H9 (cell line): ENCODE results near the gene WDR81. TPM values are rescaled to one million over a fixed set of nuclear protein-coding genes. Genes with fewer than 3 reads are reported as not detected.

Experiments
- DNase-seq: peaks from one replicate; pipeline ENCODE4 v3.0.0-alpha.2; 2017
- H2AFZ ChIP-seq: one replicate; pipeline ENCODE4 v1.6.1; 2013; ENCODE audit warnings: mild to moderate bottlenecking, low read length, control low read depth, moderate library complexity
- H2AK5ac ChIP-seq: 2 replicates; pipeline ENCODE4 v1.6.1; 2013; ENCODE audit warnings: low read length, control low read depth, mixed read lengths; ENCODE audit not compliant: insufficient read length
- H2BK120ac ChIP-seq: one replicate; pipeline ENCODE4 v1.6.1; 2013; ENCODE audit warnings: low read depth, mild to moderate bottlenecking, low read length, control low read depth, inconsistent platforms; ENCODE audit not compliant: poor library complexity, severe bottlenecking
- H2BK12ac ChIP-seq: 2 replicates; pipeline ENCODE4 v1.6.1; 2013; ENCODE audit warnings: low read length, control low read depth, mixed read lengths, low read depth; ENCODE audit not compliant: insufficient read length
- H2BK15ac ChIP-seq: 2 replicates; pipeline ENCODE4 v1.6.1; 2013; ENCODE audit warnings: low read depth, low read length, control low read depth
- H2BK20ac ChIP-seq: one replicate; pipeline ENCODE4 v1.6.1; 2013; ENCODE audit warnings: low read depth, mild to moderate bottlenecking, low read length, control low read depth, inconsistent platforms; ENCODE audit not compliant: poor library complexity, severe bottlenecking
- H2BK5ac ChIP-seq: 2 replicates; pipeline ENCODE4 v1.6.1; 2013; ENCODE audit warnings: low read length, control low read depth, mixed read lengths; ENCODE audit not compliant: insufficient read length
- H3K14ac ChIP-seq: 2 replicates; pipeline ENCODE4 v1.6.1; 2013; ENCODE audit warnings: low read length, control low read depth; ENCODE audit not compliant: insufficient read depth
- H3K18ac ChIP-seq: 2 replicates; pipeline ENCODE4 v1.6.1; 2013; ENCODE audit warnings: low read depth, mild to moderate bottlenecking, mixed read lengths, low read length, control low read depth; ENCODE audit not compliant: insufficient read length
- H3K23ac ChIP-seq: 2 replicates; pipeline ENCODE4 v1.6.1; 2013; ENCODE audit warnings: low read length, control low read depth, mixed read lengths, low read depth; ENCODE audit not compliant: insufficient read length
- H3K23me2 ChIP-seq: 2 replicates; pipeline ENCODE4 v1.6.1; 2013; ENCODE audit warnings: low read depth, mild to moderate bottlenecking, mixed read lengths, low read length, control low read depth; ENCODE audit not compliant: insufficient read length, poor library complexity, severe bottlenecking
- H3K27ac ChIP-seq: 2 replicates; pipeline ENCODE4 v1.5.1; 2013; ENCODE audit warnings: low read length, control low read depth, mixed read lengths, low read depth; ENCODE audit not compliant: insufficient read length
- H3K27me3 ChIP-seq: 2 replicates; pipeline ENCODE4 v1.6.1; 2013; ENCODE audit warnings: low read length, control low read depth, inconsistent platforms; ENCODE audit not compliant: insufficient read depth
- H3K4ac ChIP-seq: 2 replicates; pipeline ENCODE4 v1.6.1; 2013; ENCODE audit warnings: low read depth, mild to moderate bottlenecking, control low read depth, inconsistent platforms, low read length, moderate library complexity
- H3K4me1 ChIP-seq: 2 replicates; pipeline ENCODE4 v1.6.1; 2013; ENCODE audit warnings: low read length, control low read depth, inconsistent platforms; ENCODE audit not compliant: insufficient read depth
- H3K4me2 ChIP-seq: 2 replicates; pipeline ENCODE4 v1.6.1; 2013; ENCODE audit warnings: low read length, control low read depth, mixed read lengths; ENCODE audit not compliant: insufficient read length, insufficient read depth
- H3K56ac ChIP-seq: 2 replicates; pipeline ENCODE4 v1.6.1; 2013; ENCODE audit warnings: low read depth, mild to moderate bottlenecking, mixed read lengths, low read length, control low read depth; ENCODE audit not compliant: insufficient read length
- H3K79me1 ChIP-seq: 2 replicates; pipeline ENCODE4 v1.6.1; 2013; ENCODE audit warnings: low read depth, mild to moderate bottlenecking, moderate library complexity, low read length, control low read depth, inconsistent platforms; ENCODE audit not compliant: insufficient read depth, poor library complexity, severe bottlenecking
- H3K79me2 ChIP-seq: 2 replicates; pipeline ENCODE4 v1.6.1; 2013; ENCODE audit warnings: low read length, control low read depth, inconsistent platforms; ENCODE audit not compliant: insufficient read depth
- H3K9ac ChIP-seq: 2 replicates; pipeline ENCODE4 v1.6.1; 2013; ENCODE audit warnings: low read length, control low read depth, mixed read lengths; ENCODE audit not compliant: insufficient read length; ENCODE audit errors: extremely low read depth
- H3K9me3 ChIP-seq: one replicate; pipeline ENCODE4 v1.6.1; 2013; ENCODE audit warnings: low read depth, low read length, inconsistent platforms; ENCODE audit not compliant: control insufficient read depth
- H3T11ph ChIP-seq: one replicate; pipeline ENCODE4 v1.6.1; 2013; ENCODE audit warnings: mild to moderate bottlenecking, low read length, control low read depth, inconsistent platforms
- H4K20me1 ChIP-seq: one replicate; pipeline ENCODE4 v1.6.1; 2013; ENCODE audit not compliant: control insufficient read depth, insufficient read length, insufficient read depth
- H4K5ac ChIP-seq: 2 replicates; pipeline ENCODE4 v1.6.1; 2013; ENCODE audit warnings: low read depth, mild to moderate bottlenecking, mixed read lengths, low read length, control low read depth; ENCODE audit not compliant: insufficient read length
- H4K8ac ChIP-seq: replicated peaks from 2 replicates; pipeline ENCODE4 v1.6.1; 2013; ENCODE audit warnings: low read length, control low read depth, mixed read lengths, low read depth; ENCODE audit not compliant: insufficient read length
- H4K91ac ChIP-seq: 2 replicates; pipeline ENCODE4 v1.6.1; 2013; ENCODE audit warnings: low read depth, mild to moderate bottlenecking, moderate library complexity, mixed read lengths, low read length, control low read depth; ENCODE audit not compliant: insufficient read length
- H3K27ac Mint-ChIP-seq, 3 experiments: 2 replicates in 2 of 3; 3 replicates in 1 of 3; pipeline ENCODE4 v1.8.0; 2020 to 2021; ENCODE audit warnings: mixed read lengths in 3 of 3, mild to moderate bottlenecking in 1 of 3, moderate library complexity in 1 of 3
- H3K27me3 Mint-ChIP-seq: 2 replicates; pipeline ENCODE4 v1.8.0; 2021; ENCODE audit warnings: low read depth, mild to moderate bottlenecking, moderate library complexity, mixed read lengths
- H3K36me3 Mint-ChIP-seq, 3 experiments: 2 replicates in 2 of 3; 3 replicates in 1 of 3; pipeline ENCODE4 v1.8.0; 2020 to 2021; ENCODE audit warnings: low read depth in 3 of 3, mixed read lengths in 3 of 3; ENCODE audit not compliant: insufficient read depth in 1 of 3
- H3K4me1 Mint-ChIP-seq, 2 experiments: 2 replicates each; pipeline ENCODE4 v1.8.0; 2020; ENCODE audit warnings: mixed read lengths in 2 of 2
- H3K4me3 Mint-ChIP-seq, 2 experiments: 2 replicates in 1 of 2; 3 replicates in 1 of 2; pipeline ENCODE4 v1.8.0; 2020 to 2021; ENCODE audit warnings: mild to moderate bottlenecking in 2 of 2, mixed read lengths in 2 of 2, moderate library complexity in 1 of 2
- H3K9me3 Mint-ChIP-seq, 2 experiments: 2 replicates in 1 of 2; 3 replicates in 1 of 2; pipeline ENCODE4 v1.8.0; 2020; ENCODE audit warnings: mild to moderate bottlenecking in 2 of 2, mixed read lengths in 2 of 2, moderate library complexity in 1 of 2
- WGBS: extraction: QIAGEN DNeasy Blood & Tissue Kit; methylation state at CpG from one replicate; pipeline ENCODE4 v1.1.7; 2013; ENCODE audit warnings: missing lambda C conversion rate, low lambda C conversion rate, mixed read lengths; ENCODE audit not compliant: insufficient read length; ENCODE audit errors: extremely low coverage; 5-methylcytosine and 5-hydroxymethylcytosine counted together
- total RNA-seq: library from RNA; stranded (reverse); gene quantifications from 2 replicates; pipeline ENCODE4 v1.2.1, GENCODE V29; 2021
- TF ChIP-seq, protein P1 (sequence below): fragments of 200-600 bp; sonication (generic); conservative IDR thresholded peaks from 3 replicates; pipeline ENCODE4 v1.8.0; 2021; ENCODE audit warnings: antibody characterized with exemption, mild to moderate bottlenecking

The WDR81 gene
- total RNA-seq, 1 experiment from 2014 or later: 20.2 TPM

DNA sequence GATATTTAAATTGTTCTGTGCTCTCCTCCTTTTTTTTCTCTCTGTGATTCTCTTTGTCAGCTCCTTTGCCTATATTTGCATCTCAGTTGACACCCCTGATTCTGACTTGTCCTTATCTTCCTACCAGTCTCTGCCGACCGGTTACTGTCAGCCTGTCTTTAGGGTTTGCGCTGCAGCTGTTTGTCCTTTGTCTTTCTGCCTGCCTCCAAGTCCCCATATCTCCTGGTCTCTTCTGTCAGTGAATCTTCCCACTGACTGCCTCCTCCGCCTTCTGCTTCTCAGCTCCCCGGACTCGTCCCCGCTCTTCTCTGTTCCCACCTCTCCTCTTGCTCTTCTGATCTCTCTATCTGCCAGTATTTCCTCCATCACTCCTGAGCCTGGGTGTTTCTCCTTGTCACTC, 19.5 kb upstream of the WDR81 start:
- Mint-ChIP-seq H3K36me3 (no peaks in the 10 kb centered on the region), H3K9me3 (no peaks in the 10 kb centered on the region), H3K27ac (0 out of 7 replicates have a peak overlapping the region, but pooled peaks of 1 of the 3 experiments have one; percentile 1), H3K4me3 (no peak overlapping the region; a peak in 1 of 5 replicates), H3K27me3 (peaks cover 7% of the 10 kb centered on the region), H3K4me1 (peaks cover 3 to 5% of the 10 kb centered on the region in 2 experiments; a peak in 3 of 4 replicates)
- Histone ChIP-seq H2BK15ac (no peak overlapping the region), H2BK12ac (no peak overlapping the region), H3K9me3 (no peaks in the 10 kb centered on the region), H2BK20ac (no peak overlapping the region), H3K4ac (no peak overlapping the region), H3K4me2 (no peak overlapping the region), H3T11ph (no peak overlapping the region), H3K56ac (no peak overlapping the region), H3K18ac (no peak overlapping the region), H4K8ac (no peak overlapping the region), H4K20me1 (no peaks in the 10 kb centered on the region), H2AK5ac (no peak overlapping the region), H3K4me1 (no peaks in the 10 kb centered on the region), H2AFZ (no peak overlapping the region), H3K23ac (no peak overlapping the region), H4K5ac (no peak overlapping the region), H3K79me2 (no peaks in the 10 kb centered on the region), H3K9ac (no peak overlapping the region), H4K91ac (no peak overlapping the region), H3K79me1 (no peaks in the 10 kb centered on the region), H2BK120ac (no peak overlapping the region), H3K14ac (no peak overlapping the region), H3K27ac (no peak overlapping the region), H3K27me3 (no peaks in the 10 kb centered on the region), H3K23me2 (peaks cover 4% of the 10 kb centered on the region), H2BK5ac (no peak overlapping the region)
- DNase-seq: no peak
- no CpG with 5 or more reads among the region's 7 CpGs for WGBS
- TF ChIP-seq, protein P1, sequence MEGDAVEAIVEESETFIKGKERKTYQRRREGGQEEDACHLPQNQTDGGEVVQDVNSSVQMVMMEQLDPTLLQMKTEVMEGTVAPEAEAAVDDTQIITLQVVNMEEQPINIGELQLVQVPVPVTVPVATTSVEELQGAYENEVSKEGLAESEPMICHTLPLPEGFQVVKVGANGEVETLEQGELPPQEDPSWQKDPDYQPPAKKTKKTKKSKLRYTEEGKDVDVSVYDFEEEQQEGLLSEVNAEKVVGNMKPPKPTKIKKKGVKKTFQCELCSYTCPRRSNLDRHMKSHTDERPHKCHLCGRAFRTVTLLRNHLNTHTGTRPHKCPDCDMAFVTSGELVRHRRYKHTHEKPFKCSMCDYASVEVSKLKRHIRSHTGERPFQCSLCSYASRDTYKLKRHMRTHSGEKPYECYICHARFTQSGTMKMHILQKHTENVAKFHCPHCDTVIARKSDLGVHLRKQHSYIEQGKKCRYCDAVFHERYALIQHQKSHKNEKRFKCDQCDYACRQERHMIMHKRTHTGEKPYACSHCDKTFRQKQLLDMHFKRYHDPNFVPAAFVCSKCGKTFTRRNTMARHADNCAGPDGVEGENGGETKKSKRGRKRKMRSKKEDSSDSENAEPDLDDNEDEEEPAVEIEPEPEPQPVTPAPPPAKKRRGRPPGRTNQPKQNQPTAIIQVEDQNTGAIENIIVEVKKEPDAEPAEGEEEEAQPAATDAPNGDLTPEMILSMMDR: no peak
